Fibroblast of pulmonary artery (primary cell): ENCODE measurements around the gene TSR2.

ENCODE experiments used
- DNase-seq: peaks from one replicate; pipeline ENCODE4 v3.0.0-alpha.2; 2010; ENCODE audit warnings: low read depth
- H3K4me3 ChIP-seq: replicated peaks from 2 replicates; pipeline ENCODE4 v1.5.1; 2011; ENCODE audit warnings: low read depth, mild to moderate bottlenecking, control low read depth, low read length, moderate library complexity
- CTCF ChIP-seq: IDR thresholded peaks from 2 replicates; pipeline ENCODE4 v1.5.1; 2011; ENCODE audit warnings: mild to moderate bottlenecking, control low read depth, low read length, inconsistent platforms; ENCODE audit errors: missing control alignments

Gene TSR2

GRCh38 chrX:54439960-54440871, at the start of gene TSR2:
Gene TSR2 (plus strand): TSS chrX:54440404. CDS start chrX:54440422, 18 bp downstream.
- DNase-seq: peak; percentile 89
- peak within 1 kb of the TSS; percentile 86 for H3K4me3 ChIP-seq
- TF ChIP-seq CTCF: peak; percentile 30

GRCh38 chrX:54397113-54397512, 43.1 kb upstream of the TSR2 start:
- TF ChIP-seq CTCF: no peak
- no peak overlapping the region for H3K4me3 ChIP-seq
- DNase-seq: no peak

GRCh38 chrX:54407266-54407665, 32.9 kb upstream of the TSR2 start:
- H3K4me3 ChIP-seq: no peak overlapping the region
- TF ChIP-seq CTCF: no peak
- no peak for DNase-seq

- H3K4me3 ChIP-seq: no peak overlapping the region
- no peak for TF ChIP-seq CTCF
- no peak for DNase-seq
Observed at GRCh38 chrX:54411732-54412131, 28.5 kb upstream of the TSR2 start.

- TF ChIP-seq CTCF: no peak
- no peak overlapping the region for H3K4me3 ChIP-seq
- peak; percentile 4 for DNase-seq
Observed at GRCh38 chrX:54413753-54414152, 26.5 kb upstream of the TSR2 start.

- H3K4me3 ChIP-seq: no peak overlapping the region
- DNase-seq: no peak
- no peak for TF ChIP-seq CTCF
Observed at GRCh38 chrX:54415534-54416350, 24.5 kb upstream of the TSR2 start.
